Hematopoietic multipotent progenitor cell treated with erythropoietin and hydrocortisone succinate and interleukin-3 and kit ligand, for 4 days (in vitro differentiated cells): ENCODE measurements around the gene HEATR3.

Experiments used
- DNase-seq: peaks from one replicate; pipeline ENCODE4 v3.0.0-alpha.2; 2015

Gene HEATR3

GRCh38 chr16:50059111-50059510, 6.7 kb upstream of the HEATR3 start:
- DNase-seq, result no peak

- no peak for DNase-seq
Measured at GRCh38 chr16:50059669-50060068, 6.1 kb upstream of the HEATR3 start.

- peak; percentile 44 for DNase-seq
Measured at GRCh38 chr16:50061326-50061725, 4.4 kb upstream of the HEATR3 start.

- no peak for DNase-seq
Measured at GRCh38 chr16:50065241-50065623, 538 bp upstream of the HEATR3 start.

- DNase-seq, result peak; percentile 8
Measured at GRCh38 chr16:50066482-50067289, 916 bp downstream of the HEATR3 start.

GRCh38 chr16:50067290-50067853, 1.6 kb downstream of the HEATR3 start:
- peak; percentile 86 for DNase-seq

GRCh38 chr16:50068550-50068949, 2.8 kb downstream of the HEATR3 start:
- DNase-seq, result no peak

GRCh38 chr16:50069060-50069459, 3.3 kb downstream of the HEATR3 start:
- no peak for DNase-seq

GRCh38 chr16:50071075-50071671, 5.4 kb downstream of the HEATR3 start:
- DNase-seq, result peak; percentile 81

GRCh38 chr16:50072730-50073129, 7.0 kb downstream of the HEATR3 start:
- DNase-seq, result no peak

- no peak for DNase-seq
Measured at GRCh38 chr16:50079397-50080140, 13.8 kb downstream of the HEATR3 start.

GRCh38 chr16:50081428-50082018, 15.8 kb downstream of the HEATR3 start:
- no peak for DNase-seq

- DNase-seq, result no peak
Measured at GRCh38 chr16:50083996-50084395, 18.2 kb downstream of the HEATR3 start.

GRCh38 chr16:50086176-50086575, 20.4 kb downstream of the HEATR3 start:
- no peak for DNase-seq

- no peak for DNase-seq
Measured at GRCh38 chr16:50088302-50088701, 22.5 kb downstream of the HEATR3 start.

GRCh38 chr16:50092891-50093290, 27.1 kb downstream of the HEATR3 start:
- no peak for DNase-seq

- peak; percentile 39 for DNase-seq
Measured at GRCh38 chr16:50093607-50094539, 28.1 kb downstream of the HEATR3 start.

GRCh38 chr16:50096791-50097190, 31.0 kb downstream of the HEATR3 start:
- no peak for DNase-seq

GRCh38 chr16:50099957-50100648, 34.3 kb downstream of the HEATR3 start:
- no peak for DNase-seq

- DNase-seq, result no peak
Measured at GRCh38 chr16:50102051-50102746, 36.4 kb downstream of the HEATR3 start.

GRCh38 chr16:50103764-50104163, 38.0 kb downstream of the HEATR3 start:
- DNase-seq, result no peak
